ENCODE results near the gene PTMA.
A peak's percentile ranks its signal among the peaks of the same experiment; 100 is the strongest.

The PTMA gene

DNA sequence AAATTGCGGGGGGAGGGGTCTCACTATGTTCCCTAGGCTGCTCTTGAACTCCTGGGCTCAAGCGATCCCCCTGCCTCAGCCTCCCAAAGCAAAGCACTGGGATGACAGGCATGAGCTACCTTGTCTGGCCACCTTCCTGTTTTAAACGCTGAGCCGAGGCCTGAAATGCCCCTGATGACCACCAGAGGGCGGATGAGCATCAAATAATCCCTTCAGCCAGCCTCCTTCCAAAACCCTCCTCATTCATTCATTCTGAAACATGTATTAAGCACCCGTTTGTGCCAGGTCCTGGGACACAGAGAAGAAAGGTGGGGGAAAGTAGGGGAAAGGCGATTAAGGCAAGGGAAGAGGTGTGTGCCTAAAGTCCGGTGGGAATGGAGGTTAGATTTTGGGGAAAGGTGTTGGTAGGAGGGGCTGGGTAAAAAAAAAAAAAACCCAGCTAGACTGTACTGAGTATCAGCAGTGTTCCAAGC is 30.7 kb upstream of the PTMA start:
- DNase-seq: peak; percentile 86 to 88

DNA sequence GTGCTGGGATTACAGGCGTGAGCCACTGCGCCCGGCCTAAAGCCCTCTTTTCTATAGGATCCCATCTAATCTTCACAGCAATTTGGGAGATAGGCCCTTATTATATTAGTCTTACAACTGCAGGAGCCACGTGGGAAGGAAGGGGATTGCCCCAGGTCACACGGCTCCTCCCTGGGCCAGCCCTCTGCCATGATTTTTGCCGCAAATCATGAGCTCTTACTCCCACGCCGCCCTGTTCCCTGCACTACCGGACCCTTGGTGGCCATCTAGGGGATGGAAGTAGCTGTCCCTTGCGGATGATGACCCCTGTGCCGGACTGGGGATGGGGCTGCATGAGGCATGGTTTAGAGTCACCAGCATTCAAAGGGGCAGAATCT is 28.4 kb upstream of the PTMA start:
- DNase-seq: no peak

DNA sequence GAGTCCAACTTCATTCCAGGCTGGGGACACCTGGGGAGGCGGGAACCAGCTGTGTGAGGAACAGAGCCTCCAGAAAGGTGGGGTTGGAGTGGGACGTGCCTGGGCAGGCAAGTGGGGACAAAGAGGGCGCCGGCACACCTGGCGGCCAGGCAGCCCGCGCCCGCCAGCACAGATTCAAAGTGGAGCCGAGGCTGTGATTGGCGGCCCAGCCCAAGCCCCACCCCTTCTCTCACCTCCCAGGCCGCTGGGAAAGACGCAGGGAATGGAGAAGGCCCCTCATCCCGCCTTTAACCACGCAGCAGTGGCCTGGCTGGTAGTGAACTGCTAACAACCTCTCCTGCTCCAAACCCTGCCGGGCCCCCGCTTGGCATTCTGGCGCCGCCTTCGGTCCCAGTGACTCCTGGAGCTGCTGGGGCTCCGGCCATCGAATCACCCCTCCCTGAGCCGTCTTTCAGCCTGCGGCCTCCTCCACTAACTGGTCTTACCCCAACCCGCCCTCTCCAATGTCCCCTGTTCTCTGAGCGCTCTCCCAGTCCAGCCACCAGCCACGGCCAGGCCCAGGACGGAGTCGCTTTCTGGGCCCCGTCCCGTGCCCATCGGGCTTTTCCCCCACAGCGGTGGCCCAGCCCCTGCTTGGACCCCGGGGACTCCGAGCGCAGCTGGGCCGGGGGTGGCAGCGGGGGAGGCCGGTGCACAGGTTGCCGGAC is 27.9 kb upstream of the PTMA start:
- DNase-seq: no peak

DNA sequence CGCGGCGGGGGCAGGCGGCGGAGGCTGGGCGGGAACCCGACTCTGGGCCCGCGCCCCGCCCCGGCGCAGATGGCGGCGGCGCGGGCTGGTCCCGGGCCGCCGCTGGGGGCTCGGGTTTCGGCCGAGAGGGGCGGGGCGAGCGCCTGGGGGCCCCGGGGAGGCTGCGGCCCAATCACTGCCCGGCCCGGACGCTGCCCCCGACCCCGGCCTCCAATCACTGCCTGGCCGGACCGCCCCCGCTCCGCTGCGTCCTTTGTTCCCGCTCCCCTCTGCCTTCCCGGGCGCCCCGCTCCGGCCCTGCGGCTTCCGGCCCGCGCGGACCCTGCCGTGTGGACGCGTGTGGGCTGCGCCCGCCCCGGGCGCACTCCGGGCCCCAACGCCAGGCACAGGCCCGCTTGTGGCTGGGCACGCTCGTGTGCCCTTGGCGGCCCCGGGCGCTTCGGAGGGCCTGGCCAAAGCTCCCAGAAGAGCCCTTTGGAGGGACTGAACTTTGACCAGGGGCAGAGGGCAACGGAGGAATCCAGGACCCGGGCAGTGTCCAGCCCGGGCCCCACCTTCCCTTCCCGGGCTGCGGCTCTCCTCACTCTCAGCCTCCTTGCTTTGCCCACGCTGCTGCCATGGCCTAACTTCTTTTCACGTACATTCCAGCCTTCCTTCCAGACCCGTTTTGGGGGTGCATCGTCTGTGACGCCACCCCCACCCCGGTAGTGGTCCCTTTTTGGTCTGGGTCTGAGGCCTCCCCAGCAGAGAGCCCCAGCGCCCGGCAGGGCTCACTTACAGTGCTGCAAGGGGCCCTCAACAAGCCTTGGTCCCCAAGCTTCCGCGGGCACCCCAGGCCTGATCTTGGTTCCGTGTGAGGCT is 27.1 kb upstream of the PTMA start:
- no peak for DNase-seq

- no peak for DNase-seq
These were observed 25.6 kb upstream of the PTMA start for GRCh38 chr2:231682603-231683291.

GRCh38 chr2:231683292-231684235 is 24.8 kb upstream of the PTMA start:
- DNase-seq: no peak

GRCh38 chr2:231684314-231685223 is 23.8 kb upstream of the PTMA start:
- DNase-seq: no peak

DNA sequence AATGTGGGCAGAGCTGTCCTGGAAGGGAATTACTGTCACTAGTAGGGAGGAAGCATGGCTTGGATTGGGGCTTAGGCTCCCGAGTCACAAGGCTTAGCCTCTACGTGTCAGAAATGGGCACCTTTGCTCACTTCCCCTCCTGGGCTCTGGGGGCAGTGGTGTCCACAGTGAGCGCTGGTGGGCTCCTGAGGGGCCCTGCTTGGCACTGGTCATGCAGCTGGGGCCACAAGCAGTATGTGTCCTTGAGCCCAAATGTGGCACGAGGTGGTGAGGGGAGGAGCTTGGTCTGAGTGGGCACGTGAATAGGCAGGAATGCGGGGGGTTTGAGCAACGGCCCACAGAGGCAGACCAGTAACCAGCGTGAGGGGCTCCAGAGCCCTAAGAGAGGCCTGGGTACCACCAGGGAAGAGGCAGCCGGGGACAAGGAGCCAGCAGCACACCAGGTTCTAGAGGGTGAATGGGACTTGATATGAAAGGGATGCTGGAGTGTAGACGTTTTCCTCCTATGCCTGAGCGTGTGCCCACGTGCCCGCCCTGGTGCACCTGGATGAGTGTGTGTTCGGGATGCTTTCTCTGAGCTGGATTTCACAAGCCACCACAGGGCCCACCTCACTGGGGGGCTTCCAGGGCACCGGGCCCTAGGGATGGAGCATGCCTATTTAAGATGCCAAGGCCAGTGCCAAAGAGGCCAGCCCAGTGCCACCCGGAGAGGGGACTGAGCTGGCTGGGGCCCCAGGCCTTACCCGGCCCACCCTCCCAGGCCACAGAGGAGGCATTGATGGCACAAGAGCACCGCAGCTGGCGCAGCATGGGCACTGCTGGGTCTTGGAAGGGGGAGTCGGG is 22.8 kb upstream of the PTMA start:
- no peak for DNase-seq

GRCh38 chr2:231686192-231687100 is 21.9 kb upstream of the PTMA start:
- no peak for DNase-seq

DNA sequence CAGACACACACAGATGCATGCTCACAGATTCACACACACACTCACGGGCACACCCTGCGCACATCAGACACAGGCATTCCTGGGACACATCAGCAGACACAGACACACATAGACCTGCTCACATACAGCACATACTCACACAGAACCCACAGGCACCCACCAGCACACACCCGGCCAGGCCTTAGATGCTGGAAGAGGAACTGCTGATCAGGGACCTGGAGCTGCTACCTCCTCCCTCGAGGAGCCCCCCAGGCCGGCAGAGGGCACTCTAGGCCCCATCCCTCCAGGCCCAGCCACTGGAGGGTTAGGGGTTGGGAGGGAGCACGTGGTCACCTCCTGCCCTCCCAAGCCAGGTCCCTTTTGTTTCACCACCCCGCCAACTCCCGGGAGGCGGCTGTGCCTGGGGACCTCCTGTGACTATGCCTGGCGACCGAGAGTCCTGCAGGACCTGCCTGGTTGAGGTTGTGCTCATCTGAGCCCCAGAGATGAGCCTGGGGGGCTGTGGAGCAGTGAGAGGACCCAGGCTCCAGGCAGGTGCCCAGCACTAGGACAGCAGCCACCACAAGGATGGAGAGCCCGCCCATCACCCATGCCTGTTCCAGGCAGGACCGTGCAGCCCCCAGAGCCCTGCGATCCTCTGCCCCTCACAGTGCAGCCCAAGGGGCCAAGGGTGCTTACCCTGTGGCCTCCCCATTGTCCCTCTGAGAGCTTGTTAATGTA is 21.0 kb upstream of the PTMA start:
- peak; percentile 73 to 77 for DNase-seq

DNA sequence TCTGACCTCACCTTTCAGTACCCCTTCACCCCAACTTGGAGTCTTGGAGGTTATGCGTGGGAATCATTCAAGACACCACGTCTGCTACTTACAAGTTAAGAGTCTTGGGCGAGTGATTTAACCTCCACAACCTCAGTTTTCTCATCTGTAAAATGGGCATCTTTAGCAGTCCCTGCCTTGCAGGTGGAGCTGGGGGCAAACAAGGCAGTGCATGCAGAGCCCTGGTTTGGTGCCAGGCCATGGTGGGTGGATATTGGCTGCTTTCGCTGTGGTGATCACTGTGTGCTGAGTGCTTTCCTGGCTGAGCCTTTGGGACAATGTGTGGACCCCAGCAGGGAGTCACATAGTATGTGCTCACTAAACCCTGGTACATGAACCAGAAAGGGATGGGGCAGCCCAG is 20.4 kb upstream of the PTMA start:
- no peak for DNase-seq

- DNase-seq: no peak
These were observed 19.6 kb upstream of the PTMA start for GRCh38 chr2:231688719-231689118.

- no peak for DNase-seq
These were observed 19.0 kb upstream of the PTMA start for GRCh38 chr2:231689124-231689893.

DNA sequence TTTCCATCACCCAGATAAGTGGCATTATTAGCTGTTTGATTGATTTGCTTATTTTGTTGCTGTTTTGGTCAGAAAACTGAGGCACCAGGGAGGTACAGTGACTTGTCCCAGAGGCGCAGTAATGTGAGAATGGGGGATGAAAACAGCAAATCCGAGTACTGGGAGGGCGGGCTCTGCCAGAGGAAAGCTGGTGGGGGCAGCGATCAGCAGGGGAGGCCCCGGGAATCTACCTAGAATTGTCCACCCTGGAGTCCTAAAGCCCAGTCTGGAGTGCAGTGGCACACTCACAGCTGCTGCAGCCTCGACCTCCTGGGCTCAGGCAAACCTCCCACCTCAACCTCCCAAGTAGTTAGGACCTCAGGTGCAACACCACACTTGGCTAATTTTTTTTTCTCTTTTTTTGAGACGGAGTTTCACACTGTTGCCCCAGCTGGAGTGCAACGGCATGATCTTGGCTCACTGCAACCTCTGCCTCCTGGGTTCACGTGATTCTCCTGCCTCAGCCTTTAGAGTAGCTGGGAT is 17.0 kb upstream of the PTMA start:
- DNase-seq: no peak

GRCh38 chr2:231692847-231693246 is 15.5 kb upstream of the PTMA start:
- no peak for DNase-seq

DNA sequence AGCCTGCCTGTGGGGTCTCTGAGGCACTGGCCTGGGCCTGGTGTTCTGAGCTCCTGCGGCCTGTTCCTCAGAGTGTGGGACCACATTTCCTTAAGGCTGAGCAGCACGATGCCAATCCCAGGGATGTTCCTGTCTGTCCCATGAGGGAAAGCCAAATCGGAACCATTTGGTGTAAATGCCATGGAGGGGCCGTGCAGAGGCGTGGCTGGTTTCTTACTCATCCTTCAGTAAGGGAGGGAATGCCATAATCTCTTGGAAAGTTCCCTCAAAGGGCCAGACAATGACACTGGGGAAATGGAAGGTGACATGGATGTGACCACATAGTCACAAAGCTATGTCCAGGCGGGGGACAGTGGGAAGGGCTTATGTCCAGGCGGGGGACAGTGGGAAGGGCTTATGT is 14.4 kb upstream of the PTMA start:
- DNase-seq: no peak

DNA sequence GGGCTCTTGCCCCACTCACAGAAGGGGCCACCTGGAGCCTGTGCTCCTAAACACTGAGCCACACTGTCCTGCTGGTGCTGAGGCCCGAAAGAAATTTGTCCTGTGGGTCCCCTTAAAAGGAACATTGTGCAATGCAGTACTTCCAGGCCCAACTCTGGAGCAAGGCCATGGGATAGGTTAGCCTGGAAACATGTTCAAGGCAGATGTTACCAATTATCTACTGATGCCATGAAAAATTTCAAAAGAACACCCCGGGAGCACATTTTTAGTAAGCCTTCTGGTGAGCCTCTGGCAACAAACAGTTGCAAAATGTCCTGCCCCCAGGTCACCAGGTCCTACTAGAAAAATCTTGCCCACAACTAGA is 12.3 kb upstream of the PTMA start:
- no peak for DNase-seq

DNA sequence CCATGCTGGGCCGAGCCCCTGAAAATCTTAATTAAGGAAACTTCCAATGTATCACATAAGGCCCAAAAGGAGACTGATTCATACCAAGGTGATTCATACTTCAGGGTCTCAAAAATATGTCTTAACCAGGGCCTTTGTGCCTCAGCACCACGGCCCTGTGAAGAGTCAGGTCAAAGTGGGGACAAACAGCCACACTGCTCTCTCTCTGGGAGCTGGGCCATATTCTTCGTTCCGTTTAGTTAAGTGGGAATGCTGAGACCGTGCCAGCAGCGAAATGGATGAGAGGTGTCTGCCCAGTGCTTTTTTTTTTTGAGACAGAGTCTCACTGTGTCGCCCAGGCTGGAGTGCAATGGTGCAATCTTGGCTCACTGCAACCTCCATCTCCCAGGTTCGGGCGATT is 9.3 kb upstream of the PTMA start:
- no peak for DNase-seq

Measured in CD4-positive, alpha-beta T cell treated with Interferon alpha-2 for 1 hour (primary cell).